Activated CD4-positive, alpha-beta T cell treated with anti-CD3 and anti-CD28 coated beads, Interleukin-2, amount 50 U/mL, for 48 hours (primary cell): ENCODE results near the gene DAB2IP.
A peak's percentile ranks its signal among the peaks of the same experiment; 100 is the strongest.

Experiments
- DNase-seq, 2 experiments: peaks; one replicate each; pipeline ENCODE4 v3.0.0-alpha.2; 2020

Gene DAB2IP

GRCh38 chr9:121645003-121645402 lies 6.4 kb upstream of the DAB2IP start:
- no peak for DNase-seq

GRCh38 chr9:121645853-121646807 lies 5.3 kb upstream of the DAB2IP start:
- no peak for DNase-seq

- no peak for DNase-seq
Observed at GRCh38 chr9:121646992-121647391, 4.4 kb upstream of the DAB2IP start.

- DNase-seq = no peak
Observed at GRCh38 chr9:121648172-121648571, 3.3 kb upstream of the DAB2IP start.

- DNase-seq = no peak
Observed at GRCh38 chr9:121648799-121649198, 2.6 kb upstream of the DAB2IP start.

GRCh38 chr9:121649476-121650216 lies 1.8 kb upstream of the DAB2IP start:
- no peak for DNase-seq

- peak; percentile 16 to 33 for DNase-seq
Observed at GRCh38 chr9:121650217-121651007, 1.0 kb upstream of the DAB2IP start.

- DNase-seq = no peak
Observed at GRCh38 chr9:121651008-121651294, 483 bp upstream of the DAB2IP start.

- DNase-seq = no peak
Observed at GRCh38 chr9:121652021-121652837, 795 bp downstream of the DAB2IP start.

- DNase-seq = no peak
Observed at GRCh38 chr9:121652838-121653231, 1.4 kb downstream of the DAB2IP start.

- no peak for DNase-seq
Observed at GRCh38 chr9:121654499-121655140, 3.2 kb downstream of the DAB2IP start.

GRCh38 chr9:121655231-121655755 lies 3.9 kb downstream of the DAB2IP start:
- DNase-seq = no peak

- DNase-seq = no peak
Observed at GRCh38 chr9:121656941-121657470, 5.6 kb downstream of the DAB2IP start.

GRCh38 chr9:121658166-121658565 lies 6.7 kb downstream of the DAB2IP start:
- DNase-seq = no peak

GRCh38 chr9:121658591-121658990 lies 7.2 kb downstream of the DAB2IP start:
- no peak for DNase-seq

- DNase-seq = no peak
Observed at GRCh38 chr9:121660367-121660766, 8.9 kb downstream of the DAB2IP start.

- no peak for DNase-seq
Observed at GRCh38 chr9:121660876-121661275, 9.4 kb downstream of the DAB2IP start.

- DNase-seq = no peak
Observed at GRCh38 chr9:121661328-121661727, 9.9 kb downstream of the DAB2IP start.

GRCh38 chr9:121662359-121662758 lies 10.9 kb downstream of the DAB2IP start:
- DNase-seq = no peak

- no peak for DNase-seq
Observed at GRCh38 chr9:121662891-121663580, 11.6 kb downstream of the DAB2IP start.

GRCh38 chr9:121663591-121663990 lies 12.2 kb downstream of the DAB2IP start:
- DNase-seq = no peak
